ENCODE results near the gene RASGEF1C.

The RASGEF1C gene

GRCh38 chr5:180250329-180250728 is 41.3 kb upstream of the RASGEF1C start:
- H3K79me2 ChIP-seq (ENCODE audit: insufficient read depth, low read depth), result no peaks in the 10 kb centered on the region
- no peak overlapping the region for H3K4me3 ChIP-seq (IDR thresholded peaks at IDR 0.05; ENCODE audit: insufficient read depth, low read depth, low read length)
- no peaks in the 10 kb centered on the region for H4K20me1 ChIP-seq (ENCODE audit: insufficient read depth)
- TF ChIP-seq CTCF (conservative IDR thresholded peaks at IDR 0.05; ENCODE audit: low read depth, low read length), result no peak
- H3K4me1 ChIP-seq (ENCODE audit: low read depth, poor library complexity, severe bottlenecking), result no peaks in the 10 kb centered on the region
- H3K27me3 ChIP-seq (ENCODE audit: insufficient read depth, low read depth), result no peaks in the 10 kb centered on the region
- H3K36me3 ChIP-seq (ENCODE audit: insufficient read depth), result no peaks in the 10 kb centered on the region
- no peak overlapping the region for H3K4me2 ChIP-seq
- no peak overlapping the region for H3K9ac ChIP-seq
- H3K27ac ChIP-seq, result no peak overlapping the region
- no peak overlapping the region for H2AFZ ChIP-seq (ENCODE audit: low read depth)

- Histone ChIP-seq H3K27ac (no peak overlapping the region), H3K36me3 (ENCODE audit: insufficient read depth) (no peaks in the 10 kb centered on the region), H4K20me1 (ENCODE audit: insufficient read depth) (no peaks in the 10 kb centered on the region), H3K79me2 (ENCODE audit: insufficient read depth, low read depth) (no peaks in the 10 kb centered on the region), H3K4me3 (IDR thresholded peaks at IDR 0.05; ENCODE audit: insufficient read depth, low read depth, low read length) (no peak overlapping the region), H2AFZ (ENCODE audit: low read depth) (no peak overlapping the region), H3K9ac (no peak overlapping the region), H3K4me2 (no peak overlapping the region), H3K4me1 (ENCODE audit: low read depth, poor library complexity, severe bottlenecking) (no peaks in the 10 kb centered on the region), H3K27me3 (ENCODE audit: insufficient read depth, low read depth) (no peaks in the 10 kb centered on the region)
- TF ChIP-seq CTCF (conservative IDR thresholded peaks at IDR 0.05; ENCODE audit: low read depth, low read length), result no peak
Observed at GRCh38 chr5:180241600-180241999, 32.6 kb upstream of the RASGEF1C start.

- H3K36me3 ChIP-seq (ENCODE audit: insufficient read depth), result no peaks in the 10 kb centered on the region
- no peak for TF ChIP-seq CTCF (conservative IDR thresholded peaks at IDR 0.05; ENCODE audit: low read depth, low read length)
Observed at GRCh38 chr5:180238631-180239030, 29.6 kb upstream of the RASGEF1C start.

GRCh38 chr5:180235846-180236245 is 26.8 kb upstream of the RASGEF1C start:
- no peak overlapping the region for H3K9ac ChIP-seq
- no peak overlapping the region for H3K4me2 ChIP-seq
- TF ChIP-seq CTCF (conservative IDR thresholded peaks at IDR 0.05; ENCODE audit: low read depth, low read length), result no peak
- no peak overlapping the region for H2AFZ ChIP-seq (ENCODE audit: low read depth)
- no peaks in the 10 kb centered on the region for H4K20me1 ChIP-seq (ENCODE audit: insufficient read depth)
- no peaks in the 10 kb centered on the region for H3K4me1 ChIP-seq (ENCODE audit: low read depth, poor library complexity, severe bottlenecking)
- no peaks in the 10 kb centered on the region for H3K27me3 ChIP-seq (ENCODE audit: insufficient read depth, low read depth)
- H3K4me3 ChIP-seq (IDR thresholded peaks at IDR 0.05; ENCODE audit: insufficient read depth, low read depth, low read length), result no peak overlapping the region
- H3K79me2 ChIP-seq (ENCODE audit: insufficient read depth, low read depth), result no peaks in the 10 kb centered on the region
- H3K27ac ChIP-seq, result no peak overlapping the region
- H3K36me3 ChIP-seq (ENCODE audit: insufficient read depth), result no peaks in the 10 kb centered on the region

More at GRCh38 chr5:180238631-180239030, 29.6 kb upstream of the RASGEF1C start:
- H3K27ac ChIP-seq, result no peak overlapping the region
- no peak overlapping the region for H3K4me2 ChIP-seq
- no peaks in the 10 kb centered on the region for H3K27me3 ChIP-seq (ENCODE audit: insufficient read depth, low read depth)
- no peaks in the 10 kb centered on the region for H4K20me1 ChIP-seq (ENCODE audit: insufficient read depth)
- H3K4me3 ChIP-seq (IDR thresholded peaks at IDR 0.05; ENCODE audit: insufficient read depth, low read depth, low read length), result no peak overlapping the region
- no peak overlapping the region for H3K9ac ChIP-seq
- no peaks in the 10 kb centered on the region for H3K4me1 ChIP-seq (ENCODE audit: low read depth, poor library complexity, severe bottlenecking)
- no peak overlapping the region for H2AFZ ChIP-seq (ENCODE audit: low read depth)
- H3K79me2 ChIP-seq (ENCODE audit: insufficient read depth, low read depth), result no peaks in the 10 kb centered on the region

Measured in KMS-11 (cell line).